Measurements from ENCODE around the gene RPL23.

DNA sequence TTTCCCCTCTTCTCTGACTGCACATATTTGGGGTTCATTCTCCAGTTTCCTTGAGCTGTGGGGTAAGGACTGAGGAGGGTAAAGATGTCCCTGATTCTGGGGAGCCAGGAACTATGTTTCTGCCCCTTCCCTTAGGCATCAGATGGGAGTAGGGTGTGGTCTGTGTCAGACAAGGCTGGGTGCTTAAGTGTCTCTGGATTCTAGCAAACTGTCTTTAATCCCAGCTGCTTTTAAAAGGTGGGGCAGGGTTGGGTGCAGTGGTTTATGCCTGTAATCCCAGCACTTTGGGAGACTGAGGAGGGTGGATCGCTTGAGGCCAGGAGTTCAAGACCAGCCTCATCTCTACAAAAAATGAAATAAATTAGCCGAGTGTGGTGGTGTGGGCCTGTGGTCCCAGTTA, 29.3 kb upstream of the RPL23 start:
- TF ChIP-seq CEBPB (IDR thresholded peaks at IDR 0.05; ENCODE audit: low read depth), result no peak
- no peak for TF ChIP-seq RAD21 (IDR thresholded peaks at IDR 0.05; ENCODE audit: low read depth)
